GM18868 (cell line): ENCODE data around the gene FOXN3.
A peak's percentile ranks its signal among the peaks of the same experiment; 100 is the strongest.
"Not testable (repeated sequence)": the region's sequence is repeated elsewhere in the genome, so short reads cannot be mapped to it uniquely, and the experiment has no call there.

Experiments used
- ATAC-seq: cut with Tn5 transposase; IDR thresholded peaks from one replicate; pipeline ENCODE4 v1.9.1; 2021; ENCODE audit warnings: mild to moderate bottlenecking, moderate library complexity; ENCODE audit not compliant: unreplicated experiment

Gene FOXN3

DNA sequence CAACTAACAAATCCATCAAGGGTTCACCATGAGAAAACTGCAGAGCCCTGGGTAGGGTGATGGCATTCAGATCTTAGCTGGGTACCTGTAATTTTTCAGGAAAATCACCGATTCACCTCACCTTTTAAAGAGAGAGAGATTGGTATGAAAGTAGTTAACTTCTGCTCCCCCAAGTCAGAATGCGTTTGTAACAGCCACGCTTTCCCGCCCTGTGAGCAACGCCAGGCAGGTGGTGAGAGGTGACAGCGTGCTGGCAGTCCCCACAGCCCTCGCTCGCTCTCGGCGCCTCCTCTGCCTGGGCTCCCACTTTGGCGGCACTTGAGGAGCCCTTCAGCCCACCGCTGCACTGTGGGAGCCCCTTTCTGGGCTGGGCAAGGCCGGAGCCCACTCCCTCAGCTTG, 305.8 kb downstream of the FOXN3 start:
- not testable (repeated sequence) for ATAC-seq

DNA sequence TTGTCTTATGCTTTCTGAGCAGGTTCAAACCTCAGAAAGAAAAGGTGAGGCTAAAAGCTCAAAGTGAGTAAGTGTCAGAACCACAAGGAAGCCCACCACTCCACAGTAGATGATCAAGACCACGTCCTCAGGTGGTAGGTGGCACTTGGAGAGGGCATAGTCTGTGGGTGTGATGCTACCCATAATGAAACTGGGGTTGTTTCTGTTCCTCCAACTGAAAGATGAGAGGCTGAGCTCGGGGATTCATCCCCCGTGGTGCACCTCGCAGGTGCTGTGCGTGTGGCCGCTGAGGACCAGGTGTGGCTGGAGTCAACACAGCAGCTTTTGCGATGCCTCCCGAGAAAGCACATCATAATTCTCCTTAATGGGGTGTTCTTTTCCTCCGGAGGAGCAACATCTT, 306.9 kb downstream of the FOXN3 start:
- ATAC-seq = peak; percentile 67

DNA sequence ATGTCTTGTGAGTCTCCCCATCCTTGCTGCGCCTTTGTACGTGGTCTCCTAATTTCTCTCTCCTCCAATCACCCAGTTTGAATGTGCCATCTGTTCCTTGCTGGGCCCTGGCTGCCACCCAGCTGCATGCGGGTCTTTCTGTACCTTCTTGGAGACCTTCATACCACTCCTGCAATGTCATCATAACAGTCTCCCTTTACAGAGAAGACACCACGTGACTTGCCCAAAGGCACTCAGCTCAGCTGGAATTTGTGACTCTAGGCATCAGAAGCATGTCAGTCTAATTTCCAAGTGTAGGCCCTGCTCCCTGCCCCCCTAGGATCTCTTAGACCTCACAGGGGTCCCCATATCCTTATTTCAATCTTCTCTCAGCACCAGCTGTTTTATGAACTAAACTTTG, 308.4 kb downstream of the FOXN3 start:
- no peak for ATAC-seq

DNA sequence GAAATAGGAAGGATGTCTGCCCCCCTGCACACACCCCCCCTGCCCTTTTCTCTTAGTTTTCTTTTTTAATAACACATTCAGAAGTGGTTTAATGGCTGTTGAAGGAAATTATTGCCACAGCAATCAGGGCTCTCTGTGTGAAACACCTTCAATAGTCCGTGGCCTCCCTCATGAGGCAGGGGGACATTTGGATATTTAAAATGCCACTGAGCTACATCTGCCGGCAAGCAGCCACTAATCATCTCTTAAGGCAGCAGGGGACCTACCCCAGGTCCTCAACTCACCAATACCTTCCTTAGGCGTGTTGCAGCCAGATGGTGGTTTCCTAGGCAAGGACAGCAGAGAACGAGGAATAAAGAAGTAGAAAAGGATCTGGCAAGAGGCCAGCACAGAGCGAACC, 309.4 kb downstream of the FOXN3 start:
- ATAC-seq = no peak
